GM12878 (cell line): Measurements from ENCODE around the gene TBC1D2B. TPM values are rescaled to one million over a fixed set of nuclear protein-coding genes. Genes with fewer than 3 reads are reported as not detected.
A peak's percentile ranks its signal among the peaks of the same experiment; 100 is the strongest.

Source experiments
- ATAC-seq: fragments of 200-7000 bp; cut with Tn5 transposase; 3 replicates; pipeline ENCODE4 v1.9.1; 2020; ENCODE audit warnings: mild to moderate bottlenecking, moderate library complexity
- BruUV-seq: library from RNA; stranded (reverse); fragments of 400-500 nt; replicated peaks from 2 replicates; lab custom pipeline; 2021; lab: Mats Ljungman, UMichigan
- CTCF ChIA-PET: fragments of 300-600 bp; sonication (Branson Sonifier 250); formaldehyde crosslinking; extraction: SDS; loops from one replicate; lab custom pipeline; 2021; ENCODE audit warnings: inconsistent platforms; lab: Yijun Ruan, JAX
- POLR2A ChIA-PET: fragments of 350-600 bp; formaldehyde crosslinking; extraction: SDS; loops from one replicate; lab custom pipeline; 2021; ENCODE audit warnings: inconsistent platforms; lab: Charles Lee
- RAD21 ChIA-PET: fragments of 300-600 bp; sonication (Branson Sonifier 250); formaldehyde crosslinking; loops from one replicate; lab custom pipeline; 2023; ENCODE audit warnings: antibody characterized with exemption; ENCODE audit not compliant: unreplicated experiment; lab: Charles Lee
- SMC1A ChIA-PET: fragments of 300-600 bp; sonication (Branson Sonifier 250); formaldehyde crosslinking; loops from one replicate; lab custom pipeline; 2023; ENCODE audit not compliant: unreplicated experiment, uncharacterized antibody; lab: Charles Lee
- DNase-seq: peaks from one replicate; pipeline ENCODE4 v3.0.0-alpha.2; 2011; ENCODE audit warnings: low read depth, low spot score
- FAIRE-seq: peaks from 3 replicates; lab custom pipeline; 2011; peaks lifted over from hg19 to GRCh38; lab: Jason Lieb, UNC
- H2AFZ ChIP-seq: 2 replicates; pipeline ENCODE4 v1.6.0; 2011; ENCODE audit warnings: low read depth, low read length, control low read depth; ENCODE audit not compliant: control insufficient read depth
- H3K27ac ChIP-seq: 2 replicates; pipeline ENCODE4 v1.5.1; 2011; ENCODE audit warnings: control low read depth; ENCODE audit not compliant: control insufficient read depth, insufficient read depth
- H3K27me3 ChIP-seq, 2 experiments: replicated peaks in 1 of 2; 2 replicates each; pipeline versions ENCODE4 v1.6.0 to v1.6.1; 2011; ENCODE audit warnings: low read length in 1 of 2; ENCODE audit not compliant: control insufficient read depth in 2 of 2, insufficient read depth in 2 of 2
- H3K36me3 ChIP-seq, 2 experiments: 2 replicates each; pipeline ENCODE4 v1.5.1; 2011; ENCODE audit warnings: low read length in 1 of 2; ENCODE audit not compliant: control insufficient read depth in 2 of 2, insufficient read depth in 2 of 2
- H3K4me1 ChIP-seq: 2 replicates; pipeline ENCODE4 v1.6.1; 2011; ENCODE audit warnings: mild to moderate bottlenecking, low read length, moderate library complexity, mixed read lengths; ENCODE audit not compliant: control insufficient read depth, insufficient read depth
- H3K4me2 ChIP-seq: 2 replicates; pipeline ENCODE4 v1.6.0; 2011; ENCODE audit warnings: control low read depth; ENCODE audit not compliant: control insufficient read depth, insufficient read depth
- H3K4me3 ChIP-seq: fragments of 200-600 bp; sonication (generic); 2 replicates; pipeline ENCODE4 v1.5.1; 2016
- H3K79me2 ChIP-seq: 2 replicates; pipeline ENCODE4 v1.6.0; 2011; ENCODE audit warnings: low read length; ENCODE audit not compliant: control insufficient read depth, insufficient read depth
- H3K9ac ChIP-seq: 2 replicates; pipeline ENCODE4 v1.8.0; 2011; ENCODE audit warnings: low read length, control low read depth, mixed read lengths; ENCODE audit not compliant: control insufficient read depth, insufficient read depth
- H3K9me3 ChIP-seq: replicated peaks from 3 replicates; pipeline ENCODE4 v1.5.1; 2011; ENCODE audit warnings: mild to moderate bottlenecking, low read length; ENCODE audit not compliant: control insufficient read depth, insufficient read depth
- H4K20me1 ChIP-seq: 2 replicates; pipeline ENCODE4 v1.6.0; 2011; ENCODE audit not compliant: control insufficient read depth, insufficient read depth
- ESRRA ChIP-seq: IDR thresholded peaks from 2 replicates; pipeline ENCODE4 v1.6.1; 2012; ENCODE audit warnings: mild to moderate bottlenecking, low read length, improper control_type of control experiment
- IKZF1 ChIP-seq: fragments of 450-650 bp; conservative IDR thresholded peaks from 2 replicates; pipeline ENCODE4 v1.6.1; 2017; ENCODE audit warnings: antibody characterized with exemption, mild to moderate bottlenecking
- RB1 ChIP-seq: fragments of 450-650 bp; formaldehyde crosslinking; IDR thresholded peaks from 2 replicates; pipeline ENCODE4 v1.6.1; 2017; ENCODE audit warnings: mild to moderate bottlenecking, borderline replicate concordance
- RCOR1 ChIP-seq: conservative IDR thresholded peaks from 2 replicates; pipeline ENCODE4 v1.6.1; 2012; ENCODE audit warnings: low read depth, low read length, improper control_type of control experiment
- SIN3A ChIP-seq: IDR thresholded peaks from 2 replicates; pipeline ENCODE4 v1.6.1; 2012; ENCODE audit warnings: low read depth, low read length, improper control_type of control experiment
- SREBF1 ChIP-seq: IDR thresholded peaks from 2 replicates; pipeline ENCODE4 v1.6.1; 2012; ENCODE audit warnings: mild to moderate bottlenecking, low read length
- ZBED1 ChIP-seq: IDR thresholded peaks from 2 replicates; pipeline ENCODE4 v1.6.1; 2016; ENCODE audit warnings: borderline replicate concordance
- WGBS: methylation state at CpG from one replicate; pipeline ENCODE4 v1.1.6; 2016; ENCODE audit warnings: low lambda C conversion rate; ENCODE audit not compliant: insufficient replicate concordance, insufficient coverage; ENCODE audit errors: missing lambda C conversion rate; 5-methylcytosine and 5-hydroxymethylcytosine counted together
- in situ Hi-C: fragments of 300-500 bp; cut with MboI; formaldehyde crosslinking; loops from 9 replicates; pipeline ENCODE4 v1.14.3; 2018; ENCODE audit warnings: mixed read lengths
- intact Hi-C: fragments of 100-400 bp; cut with micrococcal nuclease; formaldehyde crosslinking; loops from one replicate; pipeline ENCODE4 v1.14.2; 2022; ENCODE audit not compliant: unreplicated experiment
- polyA plus RNA-seq, 11 experiments: library from polyadenylated mRNA; depleted of rRNA in 4 of 11; unstranded in 6 of 11; stranded (reverse) in 5 of 11; fragments of >200 nt; fragmentation: Nextera tagmentation in 4 of 11; fragmentation: Illumina TruSeq in 1 of 11; extraction: Ambion mirVana in 4 of 11; extraction: Trizol in 1 of 11; gene quantifications; 1 replicate in 1 of 11; 2 replicates in 10 of 11; pipeline versions ENCODE4 v1.2.1 to v1.2.3, GENCODE V29; 2011 to 2016; ENCODE audit warnings: inconsistent platforms in 2 of 11, missing spikeins in 2 of 11, low read depth in 1 of 11
- total RNA-seq, 4 experiments: library from RNA; depleted of rRNA in 3 of 4; stranded (reverse); fragments of >200 nt in 3 of 4; fragmentation: Illumina TruSeq in 1 of 4; extraction: Trizol in 1 of 4; gene quantifications; 2 replicates each; pipeline versions ENCODE4 v1.2.1 to v1.2.3, GENCODE V29; 2013 to 2021
- TF ChIP-seq, protein P1 (sequence below): IDR thresholded peaks from 2 replicates; pipeline ENCODE4 v1.6.1; 2011; ENCODE audit warnings: borderline replicate concordance, low read depth, mild to moderate bottlenecking, moderate library complexity, mixed read lengths, low read length; ENCODE audit not compliant: insufficient read depth; ENCODE audit errors: extremely low read length

TBC1D2B gene
- total and polyA plus RNA-seq, 10 of the 15 experiments (the other 5 are each of a cell fraction or from before 2014, with no cell fraction given) = 1.3 to 53.4 (median 19.4) TPM

DNA sequence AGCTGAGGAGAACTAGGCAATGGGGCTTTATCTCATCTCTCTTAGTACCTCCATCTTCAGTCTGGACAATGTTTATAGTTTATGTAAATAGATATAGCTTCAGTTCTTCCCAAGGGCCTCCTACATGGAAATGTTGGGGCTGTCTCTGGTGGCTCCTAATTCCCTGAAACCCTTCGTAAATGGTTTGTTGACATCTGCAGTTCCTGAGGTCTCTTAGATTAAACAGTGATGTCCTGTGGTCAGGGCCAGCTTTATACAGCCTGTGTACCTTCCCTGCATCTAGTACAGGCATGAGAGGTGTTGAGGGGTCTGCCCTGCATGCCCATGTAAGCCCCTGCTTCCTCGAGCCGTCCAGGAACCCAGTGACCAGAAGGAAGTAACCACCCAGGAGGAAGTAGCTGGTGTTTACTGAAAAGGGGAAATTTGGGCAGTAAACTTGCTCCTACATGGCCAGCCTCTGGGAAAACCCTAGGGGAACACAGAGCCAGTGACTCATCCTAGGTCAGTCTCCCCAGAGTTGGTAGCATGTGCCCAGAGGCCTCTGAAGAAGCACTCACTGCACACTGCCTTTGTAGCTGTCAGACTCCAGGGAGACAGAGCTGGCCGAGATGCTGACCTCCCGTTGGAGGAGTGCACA lies 4.7 kb upstream of the TBC1D2B start:
- ChIA-PET CTCF (interaction anchor here (0.8 to 3.1 kb wide), 5 partner anchors 12 to 181 kb away, joined by 4 to 16 read pairs (median 4); no protein-coding TSS in a partner anchor), SMC1A (interaction anchor here (0.6 to 3.8 kb wide), 11 partner anchors 9 to 63 kb away, joined by 3 to 13 read pairs (median 4); no protein-coding TSS in a partner anchor), RAD21 (interaction anchor here (1.0 to 2.2 kb wide), 5 partner anchors 15 to 32 kb away, joined by 3 to 9 read pairs (median 4); no protein-coding TSS in a partner anchor)
- no peaks in the 10 kb centered on the region for H3K9me3 ChIP-seq
- no peak for DNase-seq
- intact Hi-C loops = no loop called here
- no peaks in the 10 kb centered on the region for H3K27me3 ChIP-seq
- no peak overlapping the region for H3K9ac ChIP-seq
- no peaks in the 10 kb centered on the region for H3K36me3 ChIP-seq
- no peaks in the 10 kb centered on the region for H4K20me1 ChIP-seq
- H3K4me1 ChIP-seq = peaks cover 6% of the 10 kb centered on the region
- no peak overlapping the region for H2AFZ ChIP-seq
- H3K4me2 ChIP-seq = no peak overlapping the region
- in situ Hi-C loops = no loop called here
- TF ChIP-seq RCOR1 = no peak
- no peak for TF ChIP-seq RB1
- TF ChIP-seq, protein P1, sequence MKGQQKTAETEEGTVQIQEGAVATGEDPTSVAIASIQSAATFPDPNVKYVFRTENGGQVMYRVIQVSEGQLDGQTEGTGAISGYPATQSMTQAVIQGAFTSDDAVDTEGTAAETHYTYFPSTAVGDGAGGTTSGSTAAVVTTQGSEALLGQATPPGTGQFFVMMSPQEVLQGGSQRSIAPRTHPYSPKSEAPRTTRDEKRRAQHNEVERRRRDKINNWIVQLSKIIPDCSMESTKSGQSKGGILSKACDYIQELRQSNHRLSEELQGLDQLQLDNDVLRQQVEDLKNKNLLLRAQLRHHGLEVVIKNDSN = peak; percentile 20
- no peak for TF ChIP-seq SREBF1
- TF ChIP-seq SIN3A = no peak
- no peak for TF ChIP-seq ZBED1
- peak; percentile 35; the same call in 1 of the 2 replicates for TF ChIP-seq IKZF1
- TF ChIP-seq ESRRA = no peak
- TF ChIP-seq, all 136 proteins: peak for 2
- 25% methylated on average over 5 of the region's 5 CpGs for WGBS
- Histone ChIP-seq H3K79me2 (peaks cover 1% of the 10 kb centered on the region), H3K27ac (no peak overlapping the region), H3K4me3 (no peak overlapping the region)
- POLR2A ChIA-PET = interaction anchor here (0.5 to 3.0 kb wide), 6 partner anchors 10 to 461 kb away, joined by 3 to 12 read pairs (median 6); no protein-coding TSS in a partner anchor
- BruUV-seq = no TSS peak
- ATAC-seq (peak; percentile 52), FAIRE-seq (no peak)
